ENCODE measurements around the gene ANLN. TPM values are rescaled to one million over a fixed set of nuclear protein-coding genes. Genes with fewer than 3 reads are reported as not detected.

Gene ANLN
- total RNA-seq, 1 donor from 2014 or later = 85.5 TPM

DNA sequence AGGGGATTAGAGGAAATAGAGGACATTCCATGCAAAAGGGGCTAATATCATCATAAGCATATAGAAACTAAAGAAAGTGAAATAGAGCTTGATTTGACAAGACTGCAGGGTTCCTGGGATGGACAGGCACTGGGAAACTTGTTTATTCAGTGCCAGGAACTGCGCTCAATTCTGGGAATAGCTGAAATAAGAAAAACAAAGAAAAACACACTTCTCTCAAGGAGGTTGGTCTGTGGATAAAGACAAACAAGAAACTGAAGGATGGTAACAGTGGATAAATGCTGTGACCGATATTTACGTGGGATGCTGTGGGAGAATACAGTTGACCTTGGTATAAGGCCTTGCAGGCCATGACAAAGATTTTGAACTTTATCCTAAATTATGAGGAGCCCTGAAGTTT lies 40.9 kb upstream of the ANLN start:
- no peaks in the 10 kb centered on the region for H3K27me3 Mint-ChIP-seq (ENCODE audit: low read depth)
- H3K36me3 Mint-ChIP-seq (ENCODE audit: low read depth) = peaks cover 3% of the 10 kb centered on the region
- no peak overlapping the region for H3K27ac Mint-ChIP-seq (ENCODE audit: unreplicated experiment)
- TF ChIP-seq, protein P1, sequence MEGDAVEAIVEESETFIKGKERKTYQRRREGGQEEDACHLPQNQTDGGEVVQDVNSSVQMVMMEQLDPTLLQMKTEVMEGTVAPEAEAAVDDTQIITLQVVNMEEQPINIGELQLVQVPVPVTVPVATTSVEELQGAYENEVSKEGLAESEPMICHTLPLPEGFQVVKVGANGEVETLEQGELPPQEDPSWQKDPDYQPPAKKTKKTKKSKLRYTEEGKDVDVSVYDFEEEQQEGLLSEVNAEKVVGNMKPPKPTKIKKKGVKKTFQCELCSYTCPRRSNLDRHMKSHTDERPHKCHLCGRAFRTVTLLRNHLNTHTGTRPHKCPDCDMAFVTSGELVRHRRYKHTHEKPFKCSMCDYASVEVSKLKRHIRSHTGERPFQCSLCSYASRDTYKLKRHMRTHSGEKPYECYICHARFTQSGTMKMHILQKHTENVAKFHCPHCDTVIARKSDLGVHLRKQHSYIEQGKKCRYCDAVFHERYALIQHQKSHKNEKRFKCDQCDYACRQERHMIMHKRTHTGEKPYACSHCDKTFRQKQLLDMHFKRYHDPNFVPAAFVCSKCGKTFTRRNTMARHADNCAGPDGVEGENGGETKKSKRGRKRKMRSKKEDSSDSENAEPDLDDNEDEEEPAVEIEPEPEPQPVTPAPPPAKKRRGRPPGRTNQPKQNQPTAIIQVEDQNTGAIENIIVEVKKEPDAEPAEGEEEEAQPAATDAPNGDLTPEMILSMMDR (conservative IDR thresholded peaks at IDR 0.05) = no peak
- peaks cover 4% of the 10 kb centered on the region for H3K9me3 Mint-ChIP-seq
- H3K4me1 Mint-ChIP-seq = no peaks in the 10 kb centered on the region
- no peak for DNase-seq (ENCODE audit: low read depth, low spot score)
- H3K4me3 Mint-ChIP-seq = no peak overlapping the region

DNA sequence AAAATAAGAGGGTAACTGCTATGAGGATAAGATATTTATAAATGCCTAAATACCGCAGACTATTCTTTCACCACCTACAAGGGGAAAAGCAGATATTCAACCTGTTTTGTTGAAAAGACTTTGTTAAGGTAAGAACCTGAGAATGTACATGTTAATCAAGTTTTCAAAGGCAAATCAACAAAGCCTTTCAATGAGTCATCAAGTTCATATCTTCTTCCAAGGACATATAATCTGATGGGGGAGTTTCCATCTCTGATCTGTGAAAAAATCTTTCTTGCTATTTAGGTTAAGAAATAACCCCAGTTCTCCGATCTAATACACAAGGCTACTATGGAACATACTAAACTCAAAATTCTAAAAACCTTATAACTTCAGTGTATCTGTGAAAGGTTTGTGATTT lies 40.0 kb upstream of the ANLN start:
- no peak for DNase-seq (ENCODE audit: low read depth, low spot score)
- Mint-ChIP-seq H3K9me3 (peaks cover 4% of the 10 kb centered on the region), H3K4me3 (no peak overlapping the region), H3K27ac (ENCODE audit: unreplicated experiment) (no peak overlapping the region), H3K36me3 (ENCODE audit: low read depth) (peaks cover 3% of the 10 kb centered on the region), H3K27me3 (ENCODE audit: low read depth) (no peaks in the 10 kb centered on the region), H3K4me1 (no peaks in the 10 kb centered on the region)
- TF ChIP-seq, protein P1 (conservative IDR thresholded peaks at IDR 0.05) = no peak

GRCh38 chr7:36355490-36355889 lies 34.2 kb upstream of the ANLN start:
- no peaks in the 10 kb centered on the region for H3K36me3 Mint-ChIP-seq (ENCODE audit: low read depth)
- H3K27me3 Mint-ChIP-seq (ENCODE audit: low read depth) = peaks cover 13% of the 10 kb centered on the region
- TF ChIP-seq, protein P1 (conservative IDR thresholded peaks at IDR 0.05) = no peak
- H3K4me1 Mint-ChIP-seq = peaks cover 5% of the 10 kb centered on the region
- no peak overlapping the region for H3K27ac Mint-ChIP-seq (ENCODE audit: unreplicated experiment)
- no peak for DNase-seq (ENCODE audit: low read depth, low spot score)
- no peak overlapping the region for H3K4me3 Mint-ChIP-seq
- no peaks in the 10 kb centered on the region for H3K9me3 Mint-ChIP-seq

- TF ChIP-seq, protein P1 (conservative IDR thresholded peaks at IDR 0.05) = no peak
- Mint-ChIP-seq H3K27me3 (ENCODE audit: low read depth) (peaks cover 24% of the 10 kb centered on the region), H3K9me3 (no peaks in the 10 kb centered on the region), H3K4me3 (no peak overlapping the region), H3K4me1 (peaks cover 5% of the 10 kb centered on the region), H3K27ac (ENCODE audit: unreplicated experiment) (no peak overlapping the region), H3K36me3 (ENCODE audit: low read depth) (no peaks in the 10 kb centered on the region)
- no peak for DNase-seq (ENCODE audit: low read depth, low spot score)
Observed at GRCh38 chr7:36357054-36357453, 32.6 kb upstream of the ANLN start.

GRCh38 chr7:36358589-36358988 lies 31.1 kb upstream of the ANLN start:
- H3K4me3 Mint-ChIP-seq = no peak overlapping the region
- peaks cover 5% of the 10 kb centered on the region for H3K4me1 Mint-ChIP-seq
- H3K36me3 Mint-ChIP-seq (ENCODE audit: low read depth) = no peaks in the 10 kb centered on the region
- H3K27me3 Mint-ChIP-seq (ENCODE audit: low read depth) = peaks cover 30% of the 10 kb centered on the region
- DNase-seq (ENCODE audit: low read depth, low spot score) = no peak
- H3K9me3 Mint-ChIP-seq = no peaks in the 10 kb centered on the region
- H3K27ac Mint-ChIP-seq (ENCODE audit: unreplicated experiment) = no peak overlapping the region
- TF ChIP-seq, protein P1 (conservative IDR thresholded peaks at IDR 0.05) = no peak

DNA sequence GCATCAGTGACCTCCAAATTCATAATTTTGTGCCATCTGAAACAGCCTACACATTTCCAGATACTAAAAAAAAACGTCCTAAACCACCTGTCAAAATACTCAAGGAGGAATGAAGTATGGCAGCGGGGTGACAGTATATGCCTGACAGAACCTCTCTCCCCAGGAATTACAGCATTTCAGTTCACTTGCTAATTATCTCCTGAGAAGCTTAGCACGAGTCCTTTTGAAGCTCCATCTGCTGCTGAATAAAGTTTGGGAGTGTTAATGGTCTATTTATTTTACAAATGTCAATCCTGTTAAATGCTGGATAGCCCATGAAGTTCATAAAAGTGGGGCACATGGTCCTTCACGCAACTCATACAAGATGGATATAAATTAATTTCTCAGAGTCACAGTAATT lies 29.4 kb upstream of the ANLN start:
- TF ChIP-seq, protein P1 (conservative IDR thresholded peaks at IDR 0.05) = no peak
- H3K9me3 Mint-ChIP-seq = no peaks in the 10 kb centered on the region
- no peak for DNase-seq (ENCODE audit: low read depth, low spot score)
- H3K27me3 Mint-ChIP-seq (ENCODE audit: low read depth) = peaks cover 37% of the 10 kb centered on the region
- H3K27ac Mint-ChIP-seq (ENCODE audit: unreplicated experiment) = no peak overlapping the region
- H3K36me3 Mint-ChIP-seq (ENCODE audit: low read depth) = no peaks in the 10 kb centered on the region
- peaks cover 5% of the 10 kb centered on the region for H3K4me1 Mint-ChIP-seq
- no peak overlapping the region for H3K4me3 Mint-ChIP-seq

Data from neural crest cell (in vitro differentiated cells).